Panc1 (cell line): ENCODE data around the gene TKT. TPM values are rescaled to one million over a fixed set of nuclear protein-coding genes. Genes with fewer than 3 reads are reported as not detected.

Experiments used
- ATAC-seq: fragments of 200-7000 bp; cut with Tn5 transposase; 2 replicates; pipeline ENCODE4 v1.9.1; 2020; ENCODE audit warnings: mild to moderate bottlenecking, moderate library complexity
- BruUV-seq: library from RNA; stranded (reverse); fragments of 400-500 nt; replicated peaks from 2 replicates; lab custom pipeline; 2021; lab: Mats Ljungman, UMichigan
- CTCF ChIA-PET: fragments of 300-600 bp; sonication (Branson Sonifier 250); formaldehyde crosslinking; loops from one replicate; lab custom pipeline; 2022; ENCODE audit warnings: antibody characterized with exemption; lab: Charles Lee
- POLR2A ChIA-PET: fragments of 300-600 bp; sonication (Branson Sonifier 250); formaldehyde crosslinking; loops from one replicate; lab custom pipeline; 2022; ENCODE audit warnings: antibody characterized with exemption; lab: Charles Lee
- DNase-seq: peaks from one replicate; pipeline ENCODE4 v3.0.0-alpha.2; 2010; ENCODE audit warnings: low read depth, low spot score
- H3K27ac ChIP-seq: 2 replicates; pipeline ENCODE4 v1.5.1; 2011; ENCODE audit warnings: mild to moderate bottlenecking, low read length, inconsistent platforms
- H3K27me3 ChIP-seq: fragments of 200-500 bp; sonication (Bioruptor generic); 2 replicates; pipeline ENCODE4 v1.6.0; 2014; ENCODE audit warnings: low read length, inconsistent platforms; ENCODE audit not compliant: control insufficient read depth, insufficient read depth
- H3K36me3 ChIP-seq: fragments of 200-500 bp; sonication (Bioruptor generic); 2 replicates; pipeline ENCODE4 v1.5.1; 2014; ENCODE audit warnings: inconsistent platforms, mild to moderate bottlenecking, low read length, moderate library complexity; ENCODE audit not compliant: control insufficient read depth, insufficient read depth
- H3K4me1 ChIP-seq: 2 replicates; pipeline ENCODE4 v1.5.1; 2011; ENCODE audit warnings: inconsistent platforms, mild to moderate bottlenecking, low read length, moderate library complexity; ENCODE audit not compliant: control insufficient read depth, insufficient read depth
- H3K4me3 ChIP-seq, 2 experiments: 2 replicates each; pipeline ENCODE4 v1.5.1; 2011 to 2012; ENCODE audit warnings: low read depth in 2 of 2, low read length in 2 of 2, mild to moderate bottlenecking in 2 of 2, inconsistent platforms in 1 of 2, moderate library complexity in 1 of 2
- H3K9me3 ChIP-seq: fragments of 200-500 bp; sonication (Bioruptor generic); 2 replicates; pipeline ENCODE4 v1.5.1; 2014; ENCODE audit warnings: low read depth, mild to moderate bottlenecking, inconsistent platforms, low read length, moderate library complexity; ENCODE audit not compliant: control insufficient read depth, insufficient read depth
- POLR2AphosphoS5 ChIP-seq: IDR thresholded peaks from 2 replicates; pipeline ENCODE4 v1.6.1; 2012; ENCODE audit warnings: mild to moderate bottlenecking, low read depth, low read length, moderate library complexity
- SIN3A ChIP-seq: IDR thresholded peaks from 2 replicates; pipeline ENCODE4 v1.6.1; 2012; ENCODE audit warnings: low read depth, mild to moderate bottlenecking, low read length, moderate library complexity, borderline replicate concordance; ENCODE audit not compliant: insufficient read depth
- TCF7L2 ChIP-seq: IDR thresholded peaks from 2 replicates; pipeline ENCODE4 v1.6.1; 2011; ENCODE audit warnings: mild to moderate bottlenecking, low read depth, low read length, inconsistent platforms
- in situ Hi-C: cut with HindIII; loops from 2 replicates; pipeline ENCODE4 v1.10.0; 2016; ENCODE audit warnings: low sequenced_read_pairs, low pct_unique_long_range_greater_than_20kb
- intact Hi-C: fragments of 100-400 bp; cut with micrococcal nuclease; formaldehyde crosslinking; loops from one replicate; pipeline ENCODE4 v1.10.0; 2022; ENCODE audit not compliant: unreplicated experiment
- total RNA-seq: library from RNA; stranded (reverse); gene quantifications from one replicate; pipeline ENCODE4 v1.2.1, GENCODE V29; 2021; ENCODE audit not compliant: unreplicated experiment
- TF ChIP-seq, protein P1 (sequence below): fragments of 450-650 bp; IDR thresholded peaks from 2 replicates; pipeline ENCODE4 v1.5.1; 2017; ENCODE audit warnings: mild to moderate bottlenecking
- TF ChIP-seq, protein P2 (sequence below), 2 experiments: IDR thresholded peaks; 2 replicates each; pipeline ENCODE4 v1.6.1; 2011 to 2012; ENCODE audit warnings: low read depth in 2 of 2, control low read depth in 1 of 2, low read length in 1 of 2, mild to moderate bottlenecking in 1 of 2, moderate library complexity in 1 of 2; ENCODE audit not compliant: insufficient read depth in 1 of 2

The TKT gene
- total RNA-seq, 1 experiment from 2014 or later: 338 TPM

DNA sequence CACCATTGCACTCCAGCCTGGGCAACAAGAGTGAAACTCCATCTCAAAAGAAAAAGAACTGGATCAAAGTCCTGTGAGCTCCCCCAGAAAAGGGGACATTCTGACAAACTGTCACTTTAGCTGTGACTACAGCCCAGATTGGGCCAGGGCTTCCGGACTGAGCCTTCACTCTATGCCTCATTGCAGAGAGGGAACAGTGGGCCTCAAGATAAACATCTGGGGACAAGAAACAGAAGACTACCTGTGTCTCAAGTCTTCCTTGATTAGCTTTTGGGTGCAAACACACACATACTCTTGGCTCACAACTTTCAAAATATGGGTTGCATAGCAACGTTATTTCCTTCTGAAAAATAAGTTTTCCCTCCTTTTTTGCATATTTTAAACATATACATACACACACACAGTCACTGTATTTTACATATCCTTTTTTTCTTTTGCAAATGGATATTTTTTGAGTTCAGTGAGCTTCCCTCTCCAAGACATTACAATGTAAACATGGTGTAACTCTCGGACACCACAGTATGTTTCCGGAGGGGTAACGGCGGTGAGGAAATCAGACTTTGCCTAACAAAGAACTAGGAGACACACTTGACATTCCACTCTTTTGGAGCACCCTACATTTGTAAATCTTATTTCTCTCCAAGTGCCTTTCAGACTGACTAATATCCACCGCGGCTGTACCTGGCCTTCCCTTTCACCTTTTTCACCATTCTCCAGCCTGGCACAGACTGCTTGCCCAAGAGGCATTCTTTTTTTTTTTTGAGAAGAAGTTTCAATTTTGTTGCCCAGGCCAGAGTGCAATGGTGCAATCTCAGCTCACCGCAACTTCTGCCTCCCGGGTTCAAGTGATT, 3.5 kb downstream of the TKT start:
- ChIA-PET CTCF (no interaction called here), POLR2A (interaction anchor here (0.7 kb wide), 2 partner anchors 8 to 120 kb away, joined by 3 to 4 read pairs; no protein-coding TSS in a partner anchor)
- Histone ChIP-seq H3K36me3 (peaks cover 3% of the 10 kb centered on the region; the same call in 1 of the 2 replicates), H3K27me3 (no peaks in the 10 kb centered on the region), H3K4me3 (peak overlapping the region; percentile 84 to 89; a peak in 3 of 4 replicates), H3K4me1 (peaks cover 32% of the 10 kb centered on the region), H3K27ac (peak overlapping the region; percentile 29; the same call in 1 of the 2 replicates), H3K9me3 (no peaks in the 10 kb centered on the region)
- in situ Hi-C loops: no loop called here
- intact Hi-C loops: no loop called here
- BruUV-seq: TSS peak; percentile 72
- ATAC-seq (no peak), DNase-seq (no peak)
- TF ChIP-seq TCF7L2 (no peak), SIN3A (no peak), POLR2AphosphoS5 (no peak)
- TF ChIP-seq, protein P1, sequence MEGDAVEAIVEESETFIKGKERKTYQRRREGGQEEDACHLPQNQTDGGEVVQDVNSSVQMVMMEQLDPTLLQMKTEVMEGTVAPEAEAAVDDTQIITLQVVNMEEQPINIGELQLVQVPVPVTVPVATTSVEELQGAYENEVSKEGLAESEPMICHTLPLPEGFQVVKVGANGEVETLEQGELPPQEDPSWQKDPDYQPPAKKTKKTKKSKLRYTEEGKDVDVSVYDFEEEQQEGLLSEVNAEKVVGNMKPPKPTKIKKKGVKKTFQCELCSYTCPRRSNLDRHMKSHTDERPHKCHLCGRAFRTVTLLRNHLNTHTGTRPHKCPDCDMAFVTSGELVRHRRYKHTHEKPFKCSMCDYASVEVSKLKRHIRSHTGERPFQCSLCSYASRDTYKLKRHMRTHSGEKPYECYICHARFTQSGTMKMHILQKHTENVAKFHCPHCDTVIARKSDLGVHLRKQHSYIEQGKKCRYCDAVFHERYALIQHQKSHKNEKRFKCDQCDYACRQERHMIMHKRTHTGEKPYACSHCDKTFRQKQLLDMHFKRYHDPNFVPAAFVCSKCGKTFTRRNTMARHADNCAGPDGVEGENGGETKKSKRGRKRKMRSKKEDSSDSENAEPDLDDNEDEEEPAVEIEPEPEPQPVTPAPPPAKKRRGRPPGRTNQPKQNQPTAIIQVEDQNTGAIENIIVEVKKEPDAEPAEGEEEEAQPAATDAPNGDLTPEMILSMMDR: no peak
- TF ChIP-seq, protein P2, sequence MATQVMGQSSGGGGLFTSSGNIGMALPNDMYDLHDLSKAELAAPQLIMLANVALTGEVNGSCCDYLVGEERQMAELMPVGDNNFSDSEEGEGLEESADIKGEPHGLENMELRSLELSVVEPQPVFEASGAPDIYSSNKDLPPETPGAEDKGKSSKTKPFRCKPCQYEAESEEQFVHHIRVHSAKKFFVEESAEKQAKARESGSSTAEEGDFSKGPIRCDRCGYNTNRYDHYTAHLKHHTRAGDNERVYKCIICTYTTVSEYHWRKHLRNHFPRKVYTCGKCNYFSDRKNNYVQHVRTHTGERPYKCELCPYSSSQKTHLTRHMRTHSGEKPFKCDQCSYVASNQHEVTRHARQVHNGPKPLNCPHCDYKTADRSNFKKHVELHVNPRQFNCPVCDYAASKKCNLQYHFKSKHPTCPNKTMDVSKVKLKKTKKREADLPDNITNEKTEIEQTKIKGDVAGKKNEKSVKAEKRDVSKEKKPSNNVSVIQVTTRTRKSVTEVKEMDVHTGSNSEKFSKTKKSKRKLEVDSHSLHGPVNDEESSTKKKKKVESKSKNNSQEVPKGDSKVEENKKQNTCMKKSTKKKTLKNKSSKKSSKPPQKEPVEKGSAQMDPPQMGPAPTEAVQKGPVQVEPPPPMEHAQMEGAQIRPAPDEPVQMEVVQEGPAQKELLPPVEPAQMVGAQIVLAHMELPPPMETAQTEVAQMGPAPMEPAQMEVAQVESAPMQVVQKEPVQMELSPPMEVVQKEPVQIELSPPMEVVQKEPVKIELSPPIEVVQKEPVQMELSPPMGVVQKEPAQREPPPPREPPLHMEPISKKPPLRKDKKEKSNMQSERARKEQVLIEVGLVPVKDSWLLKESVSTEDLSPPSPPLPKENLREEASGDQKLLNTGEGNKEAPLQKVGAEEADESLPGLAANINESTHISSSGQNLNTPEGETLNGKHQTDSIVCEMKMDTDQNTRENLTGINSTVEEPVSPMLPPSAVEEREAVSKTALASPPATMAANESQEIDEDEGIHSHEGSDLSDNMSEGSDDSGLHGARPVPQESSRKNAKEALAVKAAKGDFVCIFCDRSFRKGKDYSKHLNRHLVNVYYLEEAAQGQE (IDR thresholded peaks at IDR 0.05; ENCODE audit: insufficient read depth in 1 of 2, low read depth in 2 of 2, low read length in 1 of 2): no peak

DNA sequence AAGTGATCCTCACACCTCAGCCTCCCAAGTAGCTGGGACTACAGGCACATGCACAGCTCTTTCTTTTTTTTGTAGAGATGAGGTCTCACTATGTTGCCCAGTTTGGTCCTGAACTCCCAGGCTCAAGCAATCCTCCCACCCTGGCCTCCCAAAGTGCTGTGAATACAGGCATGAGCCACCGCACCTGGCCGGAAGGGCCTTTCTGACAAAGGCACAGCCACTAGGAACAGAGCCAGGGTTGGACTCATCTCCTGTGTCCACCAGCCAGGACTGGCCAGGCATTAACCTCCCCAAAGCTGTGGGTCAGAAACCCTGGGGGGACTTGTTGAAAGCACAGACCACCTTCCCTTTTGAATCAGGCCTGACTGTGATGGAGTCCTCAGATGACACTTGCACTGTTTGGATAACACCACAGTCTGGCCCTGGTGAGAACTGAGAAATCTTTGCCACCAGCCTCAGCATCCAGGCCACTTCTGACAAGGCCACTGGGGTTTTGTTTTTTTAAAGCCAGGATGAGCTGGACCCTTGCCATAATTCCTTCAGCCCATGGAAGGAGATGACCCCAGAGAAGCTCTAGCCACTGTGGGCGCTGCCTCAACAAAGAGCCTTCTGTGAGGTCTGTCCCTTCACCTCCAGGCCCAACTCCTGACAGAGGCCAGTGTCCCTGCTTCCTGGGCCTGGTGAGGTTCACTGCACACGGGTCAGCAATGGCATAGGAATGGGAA, 4.8 kb downstream of the TKT start:
- POLR2A ChIA-PET: no interaction called here

More for the DNA sequence above, 4.8 kb downstream of the TKT start:
- in situ Hi-C loops (no loop called here), intact Hi-C loops (no loop called here)
- ATAC-seq (no peak), DNase-seq (no peak)
- BruUV-seq: no TSS peak
- TF ChIP-seq POLR2AphosphoS5 (no peak), SIN3A (no peak), TCF7L2 (no peak)
- TF ChIP-seq, protein P1: no peak
- TF ChIP-seq, protein P2 (IDR thresholded peaks at IDR 0.05; ENCODE audit: insufficient read depth in 1 of 2, low read depth in 2 of 2, low read length in 1 of 2): no peak
- peaks cover 3% of the 10 kb centered on the region; the same call in 1 of the 2 replicates for H3K36me3 ChIP-seq
- H3K27ac ChIP-seq: 0 out of 2 replicates have a peak overlapping the region, but pooled peaks have one; percentile 34
- peaks cover 32% of the 10 kb centered on the region for H3K4me1 ChIP-seq
- CTCF ChIA-PET: interaction anchor here (0.6 to 0.9 kb wide), 2 partner anchors 18 to 24 kb away, joined by 3 to 13 read pairs; no protein-coding TSS in a partner anchor
- no peaks in the 10 kb centered on the region for H3K27me3 ChIP-seq
- no peaks in the 10 kb centered on the region for H3K9me3 ChIP-seq
- H3K4me3 ChIP-seq: peak overlapping the region in 1 of 2 experiments; percentile 27; a peak in 2 of 4 replicates
